WTC11 (cell line): ENCODE results near the gene PDGFRB. TPM values are rescaled to one million over a fixed set of nuclear protein-coding genes. Genes with fewer than 3 reads are reported as not detected.

Source experiments
- ATAC-seq: fragments of 200-7000 bp; cut with Tn5 transposase; 2 replicates; pipeline ENCODE4 v1.10.0; 2021; ENCODE audit warnings: mild to moderate bottlenecking, moderate library complexity
- CTCF ChIA-PET: fragments of 300-600 bp; sonication (Branson Sonifier 250); formaldehyde crosslinking; loops from one replicate; lab custom pipeline; 2021; ENCODE audit warnings: antibody characterized with exemption; lab: Charles Lee
- POLR2A ChIA-PET: fragments of 350-600 bp; sonication (Branson Sonifier 250); formaldehyde crosslinking; loops from one replicate; lab custom pipeline; 2021; ENCODE audit warnings: antibody characterized with exemption; lab: Charles Lee
- DNase-seq: peaks from one replicate; pipeline ENCODE4 v3.0.0; 2021; ENCODE audit warnings: low spot score
- H3K27ac Mint-ChIP-seq: 2 replicates; pipeline ENCODE4 v1.8.0; 2021; ENCODE audit warnings: mixed read lengths
- H3K27me3 Mint-ChIP-seq: 2 replicates; pipeline ENCODE4 v1.8.0; 2021; ENCODE audit warnings: low read depth, mild to moderate bottlenecking, moderate library complexity, mixed read lengths
- H3K36me3 Mint-ChIP-seq: 2 replicates; pipeline ENCODE4 v1.8.0; 2021; ENCODE audit warnings: mixed read lengths
- H3K4me1 Mint-ChIP-seq: 2 replicates; pipeline ENCODE4 v1.8.0; 2022; ENCODE audit warnings: mixed read lengths
- H3K4me3 Mint-ChIP-seq: 2 replicates; pipeline ENCODE4 v1.8.0; 2021; ENCODE audit warnings: mild to moderate bottlenecking, moderate library complexity, mixed read lengths
- H3K9me3 Mint-ChIP-seq: 2 replicates; pipeline ENCODE4 v1.8.0; 2021; ENCODE audit warnings: mixed read lengths
- FOXJ3 ChIP-seq: sonication (generic); formaldehyde crosslinking; IDR thresholded peaks from 2 replicates; pipeline ENCODE4 v1.9.0; 2021; ENCODE audit warnings: missing genetic modification reagents, mild to moderate bottlenecking, borderline replicate concordance
- MYBL2 ChIP-seq: sonication (generic); formaldehyde crosslinking; IDR thresholded peaks from 2 replicates; pipeline ENCODE4 v1.8.1; 2023; ENCODE audit warnings: mild to moderate bottlenecking, moderate library complexity, missing genetic modification reagents
- NR3C1 ChIP-seq: sonication (generic); formaldehyde crosslinking; conservative IDR thresholded peaks from 2 replicates; pipeline ENCODE4 v1.8.1; 2023; ENCODE audit warnings: low read depth, mild to moderate bottlenecking, missing genetic modification reagents
- RORB ChIP-seq: fragments of 250-450 bp; sonication (Bioruptor Pico); IDR thresholded peaks from 2 replicates; pipeline ENCODE4 v1.9.0; 2021; ENCODE audit warnings: mild to moderate bottlenecking
- ZNF416 ChIP-seq: fragments of 250-450 bp; sonication (Bioruptor Pico); IDR thresholded peaks from 2 replicates; pipeline ENCODE4 v1.9.0; 2021; ENCODE audit warnings: mild to moderate bottlenecking, inconsistent platforms
- total RNA-seq: library from RNA; stranded (reverse); gene quantifications from 3 replicates; pipeline ENCODE4 v1.2.3, GENCODE V29; 2021
- TF ChIP-seq, protein P1 (sequence below): sonication (generic); formaldehyde crosslinking; IDR thresholded peaks from 2 replicates; pipeline ENCODE4 v1.8.0; 2022; ENCODE audit warnings: mild to moderate bottlenecking, missing genetic modification reagents
- TF ChIP-seq, protein P2 (sequence below): sonication (generic); formaldehyde crosslinking; IDR thresholded peaks from 2 replicates; pipeline ENCODE4 v1.8.1; 2023; ENCODE audit warnings: mild to moderate bottlenecking, moderate library complexity, missing genetic modification reagents
- TF ChIP-seq, protein P3 (sequence below): fragments of 250-450 bp; sonication (Bioruptor Pico); IDR thresholded peaks from 2 replicates; pipeline ENCODE4 v1.9.0; 2021; ENCODE audit warnings: mild to moderate bottlenecking, borderline replicate concordance
- TF ChIP-seq, protein P4 (sequence below): fragments of 250-450 bp; sonication (Bioruptor Pico); IDR thresholded peaks from 2 replicates; pipeline ENCODE4 v1.9.0; 2021; ENCODE audit warnings: mild to moderate bottlenecking

PDGFRB gene
- total RNA-seq, 1 experiment from 2014 or later, result 5.1 TPM

DNA sequence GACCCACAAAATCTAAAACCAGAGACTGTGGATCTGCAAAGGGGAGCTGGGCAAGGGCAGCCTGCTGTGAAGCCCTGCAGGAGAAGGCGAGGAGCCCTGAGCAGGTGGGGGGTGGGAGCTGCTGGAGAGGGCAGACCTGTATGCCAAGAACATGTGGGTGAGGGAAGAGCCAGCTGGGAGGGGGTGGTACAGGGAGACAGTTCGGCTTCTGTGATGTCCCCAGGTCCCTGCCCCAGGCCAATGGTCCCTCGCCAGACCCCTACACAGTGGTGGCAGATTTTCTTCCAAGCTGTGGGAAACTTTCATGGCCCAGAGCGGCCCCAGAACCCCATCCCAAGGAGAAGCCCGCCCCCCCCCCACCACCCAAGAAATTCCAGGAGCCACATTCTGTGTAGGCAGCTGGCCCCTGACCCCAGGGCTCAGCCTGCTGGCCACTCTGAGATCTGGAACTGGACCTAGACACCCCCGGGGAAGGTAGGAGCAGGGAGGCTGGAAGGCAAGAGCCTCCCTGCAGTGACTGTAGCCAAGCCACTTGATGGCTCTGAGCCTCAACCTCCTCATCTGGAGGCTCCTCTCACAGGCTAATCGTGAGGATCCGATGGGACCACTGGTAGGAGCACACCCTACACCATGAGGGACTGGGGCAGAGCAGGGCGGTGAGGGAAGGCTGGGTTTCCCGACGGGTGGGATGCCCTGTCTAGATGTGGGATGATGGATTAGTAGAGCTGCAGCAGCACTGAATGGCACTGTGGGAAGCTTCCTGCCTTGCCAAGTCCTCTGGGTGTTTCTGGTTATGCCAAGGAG lies 46.7 kb downstream of the PDGFRB start:
- DNase-seq (no peak), ATAC-seq (no peak)
- peaks cover 5% of the 10 kb centered on the region for H3K4me1 Mint-ChIP-seq
- TF ChIP-seq, protein P1, sequence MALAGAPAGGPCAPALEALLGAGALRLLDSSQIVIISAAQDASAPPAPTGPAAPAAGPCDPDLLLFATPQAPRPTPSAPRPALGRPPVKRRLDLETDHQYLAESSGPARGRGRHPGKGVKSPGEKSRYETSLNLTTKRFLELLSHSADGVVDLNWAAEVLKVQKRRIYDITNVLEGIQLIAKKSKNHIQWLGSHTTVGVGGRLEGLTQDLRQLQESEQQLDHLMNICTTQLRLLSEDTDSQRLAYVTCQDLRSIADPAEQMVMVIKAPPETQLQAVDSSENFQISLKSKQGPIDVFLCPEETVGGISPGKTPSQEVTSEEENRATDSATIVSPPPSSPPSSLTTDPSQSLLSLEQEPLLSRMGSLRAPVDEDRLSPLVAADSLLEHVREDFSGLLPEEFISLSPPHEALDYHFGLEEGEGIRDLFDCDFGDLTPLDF, result no peak
- no peak for TF ChIP-seq NR3C1 (CRISPR knock-in tag)
- TF ChIP-seq, protein P2, sequence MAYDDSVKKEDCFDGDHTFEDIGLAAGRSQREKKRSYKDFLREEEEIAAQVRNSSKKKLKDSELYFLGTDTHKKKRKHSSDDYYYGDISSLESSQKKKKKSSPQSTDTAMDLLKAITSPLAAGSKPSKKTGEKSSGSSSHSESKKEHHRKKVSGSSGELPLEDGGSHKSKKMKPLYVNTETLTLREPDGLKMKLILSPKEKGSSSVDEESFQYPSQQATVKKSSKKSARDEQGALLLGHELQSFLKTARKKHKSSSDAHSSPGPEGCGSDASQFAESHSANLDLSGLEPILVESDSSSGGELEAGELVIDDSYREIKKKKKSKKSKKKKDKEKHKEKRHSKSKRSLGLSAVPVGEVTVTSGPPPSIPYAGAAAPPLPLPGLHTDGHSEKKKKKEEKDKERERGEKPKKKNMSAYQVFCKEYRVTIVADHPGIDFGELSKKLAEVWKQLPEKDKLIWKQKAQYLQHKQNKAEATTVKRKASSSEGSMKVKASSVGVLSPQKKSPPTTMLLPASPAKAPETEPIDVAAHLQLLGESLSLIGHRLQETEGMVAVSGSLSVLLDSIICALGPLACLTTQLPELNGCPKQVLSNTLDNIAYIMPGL, result no peak
- TF ChIP-seq RORB, result no peak
- no peaks in the 10 kb centered on the region for H3K27me3 Mint-ChIP-seq
- POLR2A ChIA-PET, result interaction anchor here (0.7 kb wide), 1 partner anchor 32 kb away, joined by 3 read pairs; no protein-coding TSS in a partner anchor
- CTCF ChIA-PET, result interaction anchor here (0.6 to 1.0 kb wide), 4 partner anchors 13 to 46 kb away, joined by 3 to 4 read pairs (median 3); no protein-coding TSS in a partner anchor
- H3K9me3 Mint-ChIP-seq, result no peaks in the 10 kb centered on the region
- H3K4me3 Mint-ChIP-seq, result no peak overlapping the region
- H3K27ac Mint-ChIP-seq, result no peak overlapping the region
- no peaks in the 10 kb centered on the region for H3K36me3 Mint-ChIP-seq

DNA sequence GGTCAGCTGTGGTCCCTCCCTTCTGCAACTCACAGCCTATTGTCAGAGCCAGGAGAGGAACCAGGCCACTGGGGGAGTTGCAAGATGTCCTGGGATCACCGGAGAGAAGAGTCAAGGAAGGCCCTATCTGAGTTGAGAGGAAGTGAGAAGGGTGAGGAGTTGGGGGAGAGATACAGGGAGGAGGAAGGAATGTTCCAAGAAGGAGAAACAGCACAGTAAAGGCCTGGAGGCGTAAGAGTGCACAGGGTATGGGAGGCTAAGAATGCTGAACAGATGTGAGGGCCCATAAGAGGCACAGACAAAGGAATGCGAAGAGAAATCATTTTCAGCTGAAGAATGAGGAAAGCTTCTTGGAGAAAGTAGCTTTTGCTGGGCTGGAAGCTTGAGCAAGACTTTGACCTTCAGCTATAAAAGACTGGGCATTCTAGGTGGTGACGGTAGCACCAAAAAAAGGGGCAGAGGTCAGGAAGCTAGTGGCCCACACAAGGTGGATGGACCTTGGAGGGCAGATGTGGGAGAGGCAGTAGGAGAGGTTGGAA lies 47.7 kb downstream of the PDGFRB start:
- ATAC-seq (no peak), DNase-seq (no peak)
- TF ChIP-seq ZNF416 (CRISPR knock-in tag) (no peak), FOXJ3 (no peak), MYBL2 (CRISPR knock-in tag) (no peak)
- TF ChIP-seq, protein P3, sequence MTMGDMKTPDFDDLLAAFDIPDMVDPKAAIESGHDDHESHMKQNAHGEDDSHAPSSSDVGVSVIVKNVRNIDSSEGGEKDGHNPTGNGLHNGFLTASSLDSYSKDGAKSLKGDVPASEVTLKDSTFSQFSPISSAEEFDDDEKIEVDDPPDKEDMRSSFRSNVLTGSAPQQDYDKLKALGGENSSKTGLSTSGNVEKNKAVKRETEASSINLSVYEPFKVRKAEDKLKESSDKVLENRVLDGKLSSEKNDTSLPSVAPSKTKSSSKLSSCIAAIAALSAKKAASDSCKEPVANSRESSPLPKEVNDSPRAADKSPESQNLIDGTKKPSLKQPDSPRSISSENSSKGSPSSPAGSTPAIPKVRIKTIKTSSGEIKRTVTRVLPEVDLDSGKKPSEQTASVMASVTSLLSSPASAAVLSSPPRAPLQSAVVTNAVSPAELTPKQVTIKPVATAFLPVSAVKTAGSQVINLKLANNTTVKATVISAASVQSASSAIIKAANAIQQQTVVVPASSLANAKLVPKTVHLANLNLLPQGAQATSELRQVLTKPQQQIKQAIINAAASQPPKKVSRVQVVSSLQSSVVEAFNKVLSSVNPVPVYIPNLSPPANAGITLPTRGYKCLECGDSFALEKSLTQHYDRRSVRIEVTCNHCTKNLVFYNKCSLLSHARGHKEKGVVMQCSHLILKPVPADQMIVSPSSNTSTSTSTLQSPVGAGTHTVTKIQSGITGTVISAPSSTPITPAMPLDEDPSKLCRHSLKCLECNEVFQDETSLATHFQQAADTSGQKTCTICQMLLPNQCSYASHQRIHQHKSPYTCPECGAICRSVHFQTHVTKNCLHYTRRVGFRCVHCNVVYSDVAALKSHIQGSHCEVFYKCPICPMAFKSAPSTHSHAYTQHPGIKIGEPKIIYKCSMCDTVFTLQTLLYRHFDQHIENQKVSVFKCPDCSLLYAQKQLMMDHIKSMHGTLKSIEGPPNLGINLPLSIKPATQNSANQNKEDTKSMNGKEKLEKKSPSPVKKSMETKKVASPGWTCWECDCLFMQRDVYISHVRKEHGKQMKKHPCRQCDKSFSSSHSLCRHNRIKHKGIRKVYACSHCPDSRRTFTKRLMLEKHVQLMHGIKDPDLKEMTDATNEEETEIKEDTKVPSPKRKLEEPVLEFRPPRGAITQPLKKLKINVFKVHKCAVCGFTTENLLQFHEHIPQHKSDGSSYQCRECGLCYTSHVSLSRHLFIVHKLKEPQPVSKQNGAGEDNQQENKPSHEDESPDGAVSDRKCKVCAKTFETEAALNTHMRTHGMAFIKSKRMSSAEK, result no peak
- TF ChIP-seq, protein P4, sequence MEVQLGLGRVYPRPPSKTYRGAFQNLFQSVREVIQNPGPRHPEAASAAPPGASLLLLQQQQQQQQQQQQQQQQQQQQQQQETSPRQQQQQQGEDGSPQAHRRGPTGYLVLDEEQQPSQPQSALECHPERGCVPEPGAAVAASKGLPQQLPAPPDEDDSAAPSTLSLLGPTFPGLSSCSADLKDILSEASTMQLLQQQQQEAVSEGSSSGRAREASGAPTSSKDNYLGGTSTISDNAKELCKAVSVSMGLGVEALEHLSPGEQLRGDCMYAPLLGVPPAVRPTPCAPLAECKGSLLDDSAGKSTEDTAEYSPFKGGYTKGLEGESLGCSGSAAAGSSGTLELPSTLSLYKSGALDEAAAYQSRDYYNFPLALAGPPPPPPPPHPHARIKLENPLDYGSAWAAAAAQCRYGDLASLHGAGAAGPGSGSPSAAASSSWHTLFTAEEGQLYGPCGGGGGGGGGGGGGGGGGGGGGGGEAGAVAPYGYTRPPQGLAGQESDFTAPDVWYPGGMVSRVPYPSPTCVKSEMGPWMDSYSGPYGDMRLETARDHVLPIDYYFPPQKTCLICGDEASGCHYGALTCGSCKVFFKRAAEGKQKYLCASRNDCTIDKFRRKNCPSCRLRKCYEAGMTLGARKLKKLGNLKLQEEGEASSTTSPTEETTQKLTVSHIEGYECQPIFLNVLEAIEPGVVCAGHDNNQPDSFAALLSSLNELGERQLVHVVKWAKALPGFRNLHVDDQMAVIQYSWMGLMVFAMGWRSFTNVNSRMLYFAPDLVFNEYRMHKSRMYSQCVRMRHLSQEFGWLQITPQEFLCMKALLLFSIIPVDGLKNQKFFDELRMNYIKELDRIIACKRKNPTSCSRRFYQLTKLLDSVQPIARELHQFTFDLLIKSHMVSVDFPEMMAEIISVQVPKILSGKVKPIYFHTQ (CRISPR knock-in tag), result no peak
- no peak overlapping the region for H3K4me3 Mint-ChIP-seq
- POLR2A ChIA-PET, result no interaction called here
- H3K9me3 Mint-ChIP-seq, result no peaks in the 10 kb centered on the region
- H3K27me3 Mint-ChIP-seq, result no peaks in the 10 kb centered on the region
- CTCF ChIA-PET, result interaction anchor here (1.3 kb wide), 1 partner anchor 14 kb away, joined by 3 read pairs; no protein-coding TSS in a partner anchor
- no peak overlapping the region for H3K27ac Mint-ChIP-seq
- 0 out of 2 replicates have a peak, but pooled peaks cover 2% of the 10 kb centered on the region for H3K4me1 Mint-ChIP-seq
- H3K36me3 Mint-ChIP-seq, result no peaks in the 10 kb centered on the region
